HEK293 (cell line): Measurements from ENCODE around the gene TRIM44.

ENCODE experiments used
- CTCF ChIA-PET: fragments of 350-600 bp; formaldehyde crosslinking; extraction: SDS; loops from one replicate; lab custom pipeline; 2021; ENCODE audit warnings: antibody characterized with exemption; lab: Yijun Ruan, JAX
- POLR2A ChIA-PET: fragments of 300-600 bp; formaldehyde crosslinking; extraction: SDS; loops from one replicate; lab custom pipeline; 2020; ENCODE audit warnings: antibody characterized with exemption, inconsistent platforms; lab: Yijun Ruan, JAX
- H3K27ac ChIP-seq: fragments of 200-500 bp; sonication (Bioruptor generic); 2 replicates; pipeline ENCODE4 v1.5.1; 2014; ENCODE audit warnings: low read depth, low read length, control low read depth, inconsistent platforms; ENCODE audit errors: extremely low read depth
- H3K36me3 ChIP-seq, 2 experiments: fragments of 200-500 bp in 1 of 2; sonication (Bioruptor generic) in 1 of 2; 1 replicate in 1 of 2; 2 replicates in 1 of 2; pipeline ENCODE4 v1.5.1; 2014 to 2017; ENCODE audit warnings: inconsistent platforms in 2 of 2, low read length in 2 of 2; ENCODE audit not compliant: control insufficient read depth in 2 of 2, insufficient read depth in 1 of 2
- H3K4me1 ChIP-seq: fragments of 200-500 bp; sonication (Bioruptor generic); 2 replicates; pipeline ENCODE4 v1.5.1; 2014; ENCODE audit warnings: mild to moderate bottlenecking, low read length, inconsistent platforms; ENCODE audit not compliant: control insufficient read depth, insufficient read depth
- H3K4me3 ChIP-seq: 2 replicates; pipeline ENCODE4 v1.5.1; 2011; ENCODE audit warnings: low read depth, mild to moderate bottlenecking, control low read depth, low read length, moderate library complexity
- H3K9me3 ChIP-seq: fragments of 200-500 bp; sonication (Bioruptor generic); 2 replicates; pipeline ENCODE4 v1.5.1; 2014; ENCODE audit warnings: low read depth, low read length, inconsistent platforms; ENCODE audit not compliant: control insufficient read depth, insufficient read depth
- GLI4 ChIP-seq: fragments of 450-650 bp; formaldehyde crosslinking; IDR thresholded peaks from 2 replicates; pipeline ENCODE4 v1.5.1; 2016; ENCODE audit warnings: missing biosample characterization, missing genetic modification characterization
- HOXA7 ChIP-seq: sonication (generic); formaldehyde crosslinking; IDR thresholded peaks from 2 replicates; pipeline ENCODE4 v1.8.1; 2022; ENCODE audit warnings: missing genetic modification reagents, borderline replicate concordance
- HOXC10 ChIP-seq: sonication (generic); formaldehyde crosslinking; IDR thresholded peaks from 2 replicates; pipeline ENCODE4 v1.8.1; 2023; ENCODE audit warnings: mild to moderate bottlenecking, missing genetic modification reagents
- ZNF112 ChIP-seq: fragments of 450-650 bp; formaldehyde crosslinking; IDR thresholded peaks from 2 replicates; pipeline ENCODE4 v1.5.0; 2017; ENCODE audit warnings: missing biosample characterization, missing genetic modification characterization
- ZNF146 ChIP-seq: fragments of 450-650 bp; formaldehyde crosslinking; IDR thresholded peaks from 2 replicates; pipeline ENCODE4 v1.5.1; 2016; ENCODE audit warnings: missing biosample characterization, missing genetic modification characterization
- ZNF169 ChIP-seq: fragments of 450-650 bp; formaldehyde crosslinking; IDR thresholded peaks from 2 replicates; pipeline ENCODE4 v1.5.1; 2016; ENCODE audit warnings: missing biosample characterization, missing genetic modification characterization
- ZNF274 ChIP-seq, 2 experiments: fragments of 200-500 bp in 1 of 2; fragments of 450-650 bp in 1 of 2; sonication (Bioruptor generic) in 1 of 2; formaldehyde crosslinking in 1 of 2; IDR thresholded peaks; 2 replicates each; pipeline versions ENCODE4 v1.5.1 to v1.6.1; 2014 to 2016; ENCODE audit warnings: borderline replicate concordance in 1 of 2, inconsistent platforms in 1 of 2, low read length in 1 of 2, missing biosample characterization in 1 of 2, missing genetic modification characterization in 1 of 2
- ZNF37A ChIP-seq: fragments of 450-650 bp; IDR thresholded peaks from 2 replicates; pipeline ENCODE4 v1.5.1; 2018; ENCODE audit warnings: missing biosample characterization, missing genetic modification characterization
- ZNF404 ChIP-seq: fragments of 450-650 bp; formaldehyde crosslinking; IDR thresholded peaks from 2 replicates; pipeline ENCODE4 v1.5.1; 2017; ENCODE audit warnings: missing biosample characterization, missing genetic modification characterization
- ZNF521 ChIP-seq: fragments of 450-650 bp; formaldehyde crosslinking; IDR thresholded peaks from 2 replicates; pipeline ENCODE4 v1.5.1; 2017; ENCODE audit warnings: missing biosample characterization, mild to moderate bottlenecking, missing genetic modification characterization
- ZNF623 ChIP-seq: fragments of 450-650 bp; formaldehyde crosslinking; IDR thresholded peaks from 2 replicates; pipeline ENCODE4 v1.5.1; 2016; ENCODE audit warnings: missing biosample characterization, missing genetic modification characterization
- ZNF785 ChIP-seq: fragments of 450-650 bp; formaldehyde crosslinking; IDR thresholded peaks from 2 replicates; pipeline ENCODE4 v1.5.1; 2016; ENCODE audit warnings: missing biosample characterization, missing genetic modification characterization
- TF ChIP-seq, protein P1 (sequence below): fragments of 450-650 bp; formaldehyde crosslinking; IDR thresholded peaks from 2 replicates; pipeline ENCODE4 v1.5.1; 2016; ENCODE audit warnings: missing biosample characterization, missing genetic modification characterization, low read depth
- TF ChIP-seq, protein P2 (sequence below): fragments of 450-650 bp; formaldehyde crosslinking; IDR thresholded peaks from 2 replicates; pipeline ENCODE4; 2016; ENCODE audit warnings: missing biosample characterization, missing genetic modification characterization
- TF ChIP-seq, protein P3 (sequence below): fragments of 450-650 bp; formaldehyde crosslinking; optimal IDR thresholded peaks from 2 replicates; pipeline ENCODE3; 2016; ENCODE audit warnings: missing biosample characterization, mild to moderate bottlenecking, missing genetic modification characterization
- TF ChIP-seq, protein P4 (sequence below): fragments of 450-650 bp; formaldehyde crosslinking; IDR thresholded peaks from 2 replicates; pipeline ENCODE4 v1.5.1; 2016; ENCODE audit warnings: missing biosample characterization, missing genetic modification characterization
- TF ChIP-seq, protein P5 (sequence below): fragments of 450-650 bp; formaldehyde crosslinking; IDR thresholded peaks from 2 replicates; pipeline ENCODE4 v1.5.1; 2016; ENCODE audit warnings: missing biosample characterization, missing genetic modification characterization
- TF ChIP-seq, protein P6 (sequence below): fragments of 450-650 bp; formaldehyde crosslinking; IDR thresholded peaks from 2 replicates; pipeline ENCODE4 v1.5.1; 2017; ENCODE audit warnings: missing biosample characterization, missing genetic modification characterization

TRIM44 gene

DNA sequence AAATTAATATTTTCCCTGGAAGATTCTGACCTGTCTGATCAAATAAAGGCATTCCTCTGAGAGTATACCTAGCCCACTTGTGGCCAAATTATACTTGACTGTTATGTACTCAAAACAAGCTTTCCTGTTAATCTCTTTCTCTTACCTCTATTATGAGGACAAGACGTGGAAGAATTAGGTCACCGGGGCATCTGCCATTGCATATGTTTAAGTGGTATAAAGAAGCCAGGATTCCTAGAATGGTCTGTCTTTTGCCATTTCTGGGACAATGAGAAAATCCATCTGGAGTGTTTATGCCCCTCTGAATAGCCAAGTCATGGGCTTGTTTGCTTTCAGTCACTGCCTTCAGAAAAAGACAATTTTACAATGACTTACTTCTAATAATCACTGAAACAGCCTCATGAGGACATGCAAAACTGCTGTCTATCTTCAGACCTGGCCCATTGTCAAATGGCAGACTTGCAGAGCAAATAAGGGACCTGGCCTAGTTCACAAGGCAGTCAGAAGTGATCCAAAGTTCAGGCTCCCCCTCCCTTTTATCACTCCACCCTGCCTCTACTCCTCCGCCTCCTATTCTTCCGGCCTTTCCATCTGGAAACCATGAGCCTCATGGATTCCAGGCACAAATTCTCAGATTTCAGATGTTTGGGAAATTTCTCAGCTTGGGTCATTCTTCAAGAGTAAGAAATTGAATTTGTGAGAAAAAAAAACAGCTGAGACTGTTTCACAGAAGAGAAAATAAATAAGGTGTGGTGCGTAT lies 153.2 kb downstream of the TRIM44 start:
- Histone ChIP-seq H3K4me1 (no peaks in the 10 kb centered on the region), H3K9me3 (no peaks in the 10 kb centered on the region), H3K27ac (no peak overlapping the region), H3K36me3 (no peaks in the 10 kb centered on the region), H3K4me3 (no peak overlapping the region)
- ChIA-PET POLR2A (no interaction called here), CTCF (interaction anchor here (0.7 to 1.4 kb wide), 2 partner anchors 14 to 181 kb away, joined by 3 to 4 read pairs; no protein-coding TSS in a partner anchor)
- no peak for TF ChIP-seq ZNF274 (IDR thresholded peaks at IDR 0.05; ENCODE audit: low read length)
- no peak for TF ChIP-seq ZNF274 (tag by site-specific recombination; IDR thresholded peaks at IDR 0.05; ENCODE audit: borderline replicate concordance)
- TF ChIP-seq, protein P1, sequence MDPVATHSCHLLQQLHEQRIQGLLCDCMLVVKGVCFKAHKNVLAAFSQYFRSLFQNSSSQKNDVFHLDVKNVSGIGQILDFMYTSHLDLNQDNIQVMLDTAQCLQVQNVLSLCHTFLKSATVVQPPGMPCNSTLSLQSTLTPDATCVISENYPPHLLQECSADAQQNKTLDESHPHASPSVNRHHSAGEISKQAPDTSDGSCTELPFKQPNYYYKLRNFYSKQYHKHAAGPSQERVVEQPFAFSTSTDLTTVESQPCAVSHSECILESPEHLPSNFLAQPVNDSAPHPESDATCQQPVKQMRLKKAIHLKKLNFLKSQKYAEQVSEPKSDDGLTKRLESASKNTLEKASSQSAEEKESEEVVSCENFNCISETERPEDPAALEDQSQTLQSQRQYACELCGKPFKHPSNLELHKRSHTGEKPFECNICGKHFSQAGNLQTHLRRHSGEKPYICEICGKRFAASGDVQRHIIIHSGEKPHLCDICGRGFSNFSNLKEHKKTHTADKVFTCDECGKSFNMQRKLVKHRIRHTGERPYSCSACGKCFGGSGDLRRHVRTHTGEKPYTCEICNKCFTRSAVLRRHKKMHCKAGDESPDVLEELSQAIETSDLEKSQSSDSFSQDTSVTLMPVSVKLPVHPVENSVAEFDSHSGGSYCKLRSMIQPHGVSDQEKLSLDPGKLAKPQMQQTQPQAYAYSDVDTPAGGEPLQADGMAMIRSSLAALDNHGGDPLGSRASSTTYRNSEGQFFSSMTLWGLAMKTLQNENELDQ, result no peak
- TF ChIP-seq, protein P2, sequence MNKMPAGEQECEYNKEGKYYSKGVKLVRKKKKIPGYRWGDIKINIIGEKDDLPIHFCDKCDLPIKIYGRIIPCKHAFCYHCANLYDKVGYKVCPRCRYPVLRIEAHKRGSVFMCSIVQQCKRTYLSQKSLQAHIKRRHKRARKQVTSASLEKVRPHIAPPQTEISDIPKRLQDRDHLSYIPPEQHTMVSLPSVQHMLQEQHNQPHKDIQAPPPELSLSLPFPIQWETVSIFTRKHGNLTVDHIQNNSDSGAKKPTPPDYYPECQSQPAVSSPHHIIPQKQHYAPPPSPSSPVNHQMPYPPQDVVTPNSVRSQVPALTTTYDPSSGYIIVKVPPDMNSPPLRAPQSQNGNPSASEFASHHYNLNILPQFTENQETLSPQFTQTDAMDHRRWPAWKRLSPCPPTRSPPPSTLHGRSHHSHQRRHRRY (tag by site-specific recombination), result no peak
- no peak for TF ChIP-seq ZNF623
- TF ChIP-seq, protein P3, sequence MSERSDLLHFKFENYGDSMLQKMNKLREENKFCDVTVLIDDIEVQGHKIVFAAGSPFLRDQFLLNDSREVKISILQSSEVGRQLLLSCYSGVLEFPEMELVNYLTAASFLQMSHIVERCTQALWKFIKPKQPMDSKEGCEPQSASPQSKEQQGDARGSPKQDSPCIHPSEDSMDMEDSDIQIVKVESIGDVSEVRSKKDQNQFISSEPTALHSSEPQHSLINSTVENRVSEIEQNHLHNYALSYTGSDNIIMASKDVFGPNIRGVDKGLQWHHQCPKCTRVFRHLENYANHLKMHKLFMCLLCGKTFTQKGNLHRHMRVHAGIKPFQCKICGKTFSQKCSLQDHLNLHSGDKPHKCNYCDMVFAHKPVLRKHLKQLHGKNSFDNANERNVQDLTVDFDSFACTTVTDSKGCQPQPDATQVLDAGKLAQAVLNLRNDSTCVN (tag by site-specific recombination), result no peak
- no peak for TF ChIP-seq ZNF521 (tag by site-specific recombination)
- TF ChIP-seq ZNF37A (tag by site-specific recombination), result no peak
- TF ChIP-seq ZNF146 (tag by site-specific recombination), result no peak
- TF ChIP-seq, protein P4, sequence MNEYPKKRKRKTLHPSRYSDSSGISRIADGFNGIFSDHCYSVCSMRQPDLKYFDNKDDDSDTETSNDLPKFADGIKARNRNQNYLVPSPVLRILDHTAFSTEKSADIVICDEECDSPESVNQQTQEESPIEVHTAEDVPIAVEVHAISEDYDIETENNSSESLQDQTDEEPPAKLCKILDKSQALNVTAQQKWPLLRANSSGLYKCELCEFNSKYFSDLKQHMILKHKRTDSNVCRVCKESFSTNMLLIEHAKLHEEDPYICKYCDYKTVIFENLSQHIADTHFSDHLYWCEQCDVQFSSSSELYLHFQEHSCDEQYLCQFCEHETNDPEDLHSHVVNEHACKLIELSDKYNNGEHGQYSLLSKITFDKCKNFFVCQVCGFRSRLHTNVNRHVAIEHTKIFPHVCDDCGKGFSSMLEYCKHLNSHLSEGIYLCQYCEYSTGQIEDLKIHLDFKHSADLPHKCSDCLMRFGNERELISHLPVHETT (tag by site-specific recombination), result no peak
- TF ChIP-seq HOXC10, result no peak
- TF ChIP-seq ZNF404, result no peak
- no peak for TF ChIP-seq ZNF169
- TF ChIP-seq ZNF785 (tag by site-specific recombination), result no peak
- TF ChIP-seq, protein P5, sequence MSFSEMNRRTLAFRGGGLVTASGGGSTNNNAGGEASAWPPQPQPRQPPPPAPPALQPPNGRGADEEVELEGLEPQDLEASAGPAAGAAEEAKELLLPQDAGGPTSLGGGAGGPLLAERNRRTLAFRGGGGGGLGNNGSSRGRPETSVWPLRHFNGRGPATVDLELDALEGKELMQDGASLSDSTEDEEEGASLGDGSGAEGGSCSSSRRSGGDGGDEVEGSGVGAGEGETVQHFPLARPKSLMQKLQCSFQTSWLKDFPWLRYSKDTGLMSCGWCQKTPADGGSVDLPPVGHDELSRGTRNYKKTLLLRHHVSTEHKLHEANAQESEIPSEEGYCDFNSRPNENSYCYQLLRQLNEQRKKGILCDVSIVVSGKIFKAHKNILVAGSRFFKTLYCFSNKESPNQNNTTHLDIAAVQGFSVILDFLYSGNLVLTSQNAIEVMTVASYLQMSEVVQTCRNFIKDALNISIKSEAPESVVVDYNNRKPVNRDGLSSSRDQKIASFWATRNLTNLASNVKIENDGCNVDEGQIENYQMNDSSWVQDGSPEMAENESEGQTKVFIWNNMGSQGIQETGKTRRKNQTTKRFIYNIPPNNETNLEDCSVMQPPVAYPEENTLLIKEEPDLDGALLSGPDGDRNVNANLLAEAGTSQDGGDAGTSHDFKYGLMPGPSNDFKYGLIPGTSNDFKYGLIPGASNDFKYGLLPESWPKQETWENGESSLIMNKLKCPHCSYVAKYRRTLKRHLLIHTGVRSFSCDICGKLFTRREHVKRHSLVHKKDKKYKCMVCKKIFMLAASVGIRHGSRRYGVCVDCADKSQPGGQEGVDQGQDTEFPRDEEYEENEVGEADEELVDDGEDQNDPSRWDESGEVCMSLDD (tag by site-specific recombination), result no peak
- TF ChIP-seq, protein P6, sequence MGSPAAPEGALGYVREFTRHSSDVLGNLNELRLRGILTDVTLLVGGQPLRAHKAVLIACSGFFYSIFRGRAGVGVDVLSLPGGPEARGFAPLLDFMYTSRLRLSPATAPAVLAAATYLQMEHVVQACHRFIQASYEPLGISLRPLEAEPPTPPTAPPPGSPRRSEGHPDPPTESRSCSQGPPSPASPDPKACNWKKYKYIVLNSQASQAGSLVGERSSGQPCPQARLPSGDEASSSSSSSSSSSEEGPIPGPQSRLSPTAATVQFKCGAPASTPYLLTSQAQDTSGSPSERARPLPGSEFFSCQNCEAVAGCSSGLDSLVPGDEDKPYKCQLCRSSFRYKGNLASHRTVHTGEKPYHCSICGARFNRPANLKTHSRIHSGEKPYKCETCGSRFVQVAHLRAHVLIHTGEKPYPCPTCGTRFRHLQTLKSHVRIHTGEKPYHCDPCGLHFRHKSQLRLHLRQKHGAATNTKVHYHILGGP, result no peak
- TF ChIP-seq GLI4 (tag by site-specific recombination), result no peak
- TF ChIP-seq ZNF112, result no peak
- no peak for TF ChIP-seq HOXA7 (CRISPR knock-in tag)
